Measurements from ENCODE around the gene SMIM3. TPM values are rescaled to one million over a fixed set of nuclear protein-coding genes. Genes with fewer than 3 reads are reported as not detected.

The SMIM3 gene
- total RNA-seq, 1 donor, result 61.8 TPM

DNA sequence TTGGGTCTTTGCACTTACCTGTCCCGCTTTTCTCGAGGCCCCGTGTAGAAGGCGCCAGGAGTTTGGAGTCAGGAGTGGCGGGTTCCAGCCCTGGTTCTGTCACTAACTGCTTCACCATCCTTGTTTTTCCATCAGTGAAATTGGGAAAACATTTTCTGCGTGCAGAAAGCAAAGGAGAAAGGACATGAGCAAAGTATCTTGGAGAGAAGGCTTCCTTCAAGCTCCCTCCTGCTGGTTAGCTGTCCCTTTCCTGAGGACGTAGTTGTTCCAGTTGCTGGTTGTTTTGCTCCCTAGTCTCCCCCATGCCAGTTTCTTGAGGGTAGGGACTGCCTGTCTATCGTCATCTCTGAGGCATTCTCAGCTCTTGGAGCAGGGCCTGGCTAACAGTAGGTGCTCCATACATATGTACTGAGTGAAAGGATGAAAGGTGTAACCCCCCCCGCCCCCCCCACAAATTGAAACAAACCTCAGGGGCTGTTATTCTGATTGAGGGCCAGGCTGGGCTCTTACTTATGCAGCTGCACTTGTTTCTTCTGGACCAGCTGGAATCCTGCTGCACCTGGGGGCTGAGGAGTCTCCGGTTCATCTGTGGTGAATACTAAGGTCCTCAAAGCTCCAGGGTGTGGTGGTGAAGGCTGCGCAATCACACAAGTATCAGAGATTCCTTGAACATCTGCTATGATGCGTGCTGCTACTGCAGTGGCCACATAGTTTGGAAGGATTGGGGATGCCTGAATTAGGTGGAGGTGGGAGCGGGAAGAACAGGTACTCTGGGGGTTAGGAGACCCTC is 1.0 kb downstream of the SMIM3 start:
- peak; percentile 49 for DNase-seq (ENCODE audit: low read depth)
- TF ChIP-seq, protein P1, sequence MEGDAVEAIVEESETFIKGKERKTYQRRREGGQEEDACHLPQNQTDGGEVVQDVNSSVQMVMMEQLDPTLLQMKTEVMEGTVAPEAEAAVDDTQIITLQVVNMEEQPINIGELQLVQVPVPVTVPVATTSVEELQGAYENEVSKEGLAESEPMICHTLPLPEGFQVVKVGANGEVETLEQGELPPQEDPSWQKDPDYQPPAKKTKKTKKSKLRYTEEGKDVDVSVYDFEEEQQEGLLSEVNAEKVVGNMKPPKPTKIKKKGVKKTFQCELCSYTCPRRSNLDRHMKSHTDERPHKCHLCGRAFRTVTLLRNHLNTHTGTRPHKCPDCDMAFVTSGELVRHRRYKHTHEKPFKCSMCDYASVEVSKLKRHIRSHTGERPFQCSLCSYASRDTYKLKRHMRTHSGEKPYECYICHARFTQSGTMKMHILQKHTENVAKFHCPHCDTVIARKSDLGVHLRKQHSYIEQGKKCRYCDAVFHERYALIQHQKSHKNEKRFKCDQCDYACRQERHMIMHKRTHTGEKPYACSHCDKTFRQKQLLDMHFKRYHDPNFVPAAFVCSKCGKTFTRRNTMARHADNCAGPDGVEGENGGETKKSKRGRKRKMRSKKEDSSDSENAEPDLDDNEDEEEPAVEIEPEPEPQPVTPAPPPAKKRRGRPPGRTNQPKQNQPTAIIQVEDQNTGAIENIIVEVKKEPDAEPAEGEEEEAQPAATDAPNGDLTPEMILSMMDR (IDR thresholded peaks at IDR 0.05; ENCODE audit: insufficient read depth, low read length), result no peak
- H3K4me3 ChIP-seq (ENCODE audit: low read depth, low read length), result peak overlapping the region; percentile 87

DNA sequence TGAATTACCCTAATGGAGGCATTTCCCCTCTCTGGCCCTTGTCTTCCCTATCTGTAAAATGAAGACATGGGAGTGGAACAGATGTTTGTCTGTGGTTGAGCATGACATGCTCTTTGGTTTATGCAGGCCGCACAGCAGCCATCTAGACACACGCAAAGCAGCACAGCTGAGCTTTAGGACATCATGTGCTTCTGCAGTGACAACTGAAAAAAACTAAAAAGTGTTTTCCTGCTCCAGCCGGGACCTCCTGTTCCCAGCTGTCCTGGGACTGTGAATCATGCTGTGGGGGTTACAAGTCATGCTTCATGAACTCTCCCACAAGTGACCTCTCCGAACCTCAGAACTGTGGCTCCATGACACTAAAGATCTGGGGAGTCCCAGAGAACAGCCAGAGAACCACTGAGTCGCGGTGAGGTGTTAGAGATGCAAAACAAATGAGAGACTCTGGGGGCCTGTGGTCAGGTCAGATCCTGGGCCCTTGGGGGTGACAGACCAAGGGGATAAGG is 1.7 kb downstream of the SMIM3 start:
- DNase-seq (ENCODE audit: low read depth), result peak; percentile 39
- peak overlapping the region; percentile 87 for H3K4me3 ChIP-seq (ENCODE audit: low read depth, low read length)
- TF ChIP-seq, protein P1 (IDR thresholded peaks at IDR 0.05; ENCODE audit: insufficient read depth, low read length), result no peak

DNA sequence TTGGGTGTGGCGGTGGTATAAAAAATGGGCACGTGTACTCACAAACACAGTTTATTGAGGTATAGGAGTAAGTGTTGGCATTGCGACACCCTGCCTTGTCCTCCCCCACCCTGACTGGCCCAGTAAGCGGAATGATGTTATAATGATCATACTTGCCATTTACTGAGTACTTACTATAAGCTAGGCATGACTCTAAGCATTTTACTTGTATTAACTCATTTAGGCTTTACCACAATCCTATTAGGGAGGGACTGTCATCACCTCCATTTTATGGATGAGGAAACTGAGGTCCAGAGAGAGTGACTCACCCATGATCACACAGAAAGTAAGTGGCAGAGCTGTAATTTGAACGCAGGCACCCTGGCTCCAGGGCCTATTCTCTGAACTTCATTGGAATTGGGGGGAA is 2.3 kb downstream of the SMIM3 start:
- TF ChIP-seq, protein P1 (IDR thresholded peaks at IDR 0.05; ENCODE audit: insufficient read depth, low read length), result no peak
- peak overlapping the region; percentile 87 for H3K4me3 ChIP-seq (ENCODE audit: low read depth, low read length)
- peak; percentile 67 for DNase-seq (ENCODE audit: low read depth)

DNA sequence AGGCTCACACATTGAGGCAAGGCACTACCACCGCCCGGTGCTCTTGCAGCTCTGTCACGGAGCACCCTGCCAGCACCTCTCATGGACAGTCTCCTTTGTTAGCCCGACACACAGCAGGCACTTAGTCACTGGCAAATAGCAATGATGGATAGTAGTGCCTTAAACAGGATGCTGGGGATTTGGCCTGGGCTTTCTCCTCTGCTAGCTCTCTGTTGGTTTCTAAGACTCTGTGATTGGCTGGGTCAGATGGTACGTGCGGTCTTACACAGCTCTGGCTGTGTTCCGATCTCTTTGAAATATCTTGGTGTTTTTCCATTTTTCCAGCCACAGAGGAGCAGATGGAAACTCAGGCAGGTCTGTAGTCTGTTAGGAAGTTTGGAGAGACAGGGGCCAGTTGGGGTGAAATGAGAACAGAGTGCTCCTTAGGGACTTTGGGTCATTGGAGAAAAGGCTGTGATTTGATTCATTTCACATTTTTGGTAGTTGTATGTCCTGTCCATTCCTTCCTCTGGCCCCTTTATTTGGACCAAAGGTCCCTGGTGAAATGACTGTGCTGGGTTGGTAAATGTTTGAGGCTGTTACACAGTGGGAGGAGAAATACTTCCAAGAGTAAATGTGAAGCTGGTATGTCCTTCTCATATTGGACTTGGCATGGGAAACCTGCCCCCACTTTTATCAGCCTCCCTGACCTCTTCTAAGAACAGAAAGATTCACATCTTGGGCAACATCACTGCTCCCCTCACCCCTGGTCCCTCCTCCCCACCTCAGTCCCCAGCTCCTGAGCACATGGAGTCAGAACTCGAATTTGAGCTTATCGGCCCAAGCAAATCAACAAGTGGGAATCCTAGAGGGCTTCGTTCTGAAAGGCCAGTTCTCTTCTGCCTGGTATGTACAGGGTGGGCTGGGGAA is 3.4 kb downstream of the SMIM3 start:
- TF ChIP-seq, protein P1 (IDR thresholded peaks at IDR 0.05; ENCODE audit: insufficient read depth, low read length), result no peak
- peak overlapping the region; percentile 29 for H3K4me3 ChIP-seq (ENCODE audit: low read depth, low read length)
- DNase-seq (ENCODE audit: low read depth), result peak; percentile 99

DNA sequence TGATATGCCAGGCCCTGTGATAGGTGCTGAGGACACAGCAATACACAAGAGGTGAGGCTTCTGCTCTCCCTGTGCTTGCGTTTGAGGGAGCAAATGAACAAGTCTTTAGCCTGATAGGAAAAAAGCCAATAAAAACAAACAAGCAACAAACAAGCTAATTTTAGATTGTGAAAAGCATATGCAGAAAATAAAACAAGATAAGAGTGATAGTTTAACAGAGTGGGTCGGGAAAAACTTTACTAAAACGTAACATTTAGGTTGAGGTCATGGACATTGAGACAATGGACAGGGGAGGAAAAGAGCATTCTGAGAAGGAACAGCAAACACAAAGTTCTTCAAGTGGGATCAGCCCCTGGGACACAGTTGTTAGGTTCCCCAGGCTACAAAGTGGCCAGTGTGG is 4.3 kb downstream of the SMIM3 start:
- DNase-seq (ENCODE audit: low read depth), result no peak
- peak overlapping the region; percentile 11 for H3K4me3 ChIP-seq (ENCODE audit: low read depth, low read length)
- TF ChIP-seq, protein P1 (IDR thresholded peaks at IDR 0.05; ENCODE audit: insufficient read depth, low read length), result no peak

DNA sequence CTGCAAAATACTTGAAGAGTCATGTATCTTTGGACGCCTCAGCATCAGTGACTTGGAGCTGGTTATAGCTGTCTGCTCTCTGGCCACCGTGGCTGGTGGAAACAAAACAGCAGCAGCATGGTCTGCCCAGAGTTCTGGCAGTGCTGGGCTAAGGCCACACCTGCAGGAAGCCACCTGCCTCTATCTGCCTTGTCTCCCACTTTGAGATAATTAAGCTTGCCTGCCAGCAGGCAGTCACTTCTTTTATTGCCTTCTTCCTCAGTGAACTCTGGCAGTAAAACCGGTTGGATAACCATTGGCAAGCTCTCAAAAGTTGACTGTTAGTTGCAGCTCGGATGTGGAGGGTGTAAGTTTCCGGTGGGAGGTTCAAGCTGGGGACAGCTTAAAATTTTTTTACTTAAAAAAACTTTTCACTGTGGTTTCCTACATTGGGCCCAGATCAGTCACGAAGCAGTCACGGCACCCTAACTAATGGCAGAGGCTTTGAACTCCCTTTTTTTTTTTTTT is 4.9 kb downstream of the SMIM3 start:
- DNase-seq (ENCODE audit: low read depth), result peak; percentile 96
- TF ChIP-seq, protein P1 (IDR thresholded peaks at IDR 0.05; ENCODE audit: insufficient read depth, low read length), result no peak
- H3K4me3 ChIP-seq (ENCODE audit: low read depth, low read length), result peak overlapping the region; percentile 33

All from fibroblast of the aortic adventitia (primary cell).